GM12878 (cell line): ENCODE measurements around the gene UBASH3B. TPM values are rescaled to one million over a fixed set of nuclear protein-coding genes. Genes with fewer than 3 reads are reported as not detected.

Experiments used
- ATAC-seq: fragments of 200-7000 bp; cut with Tn5 transposase; 3 replicates; pipeline ENCODE4 v1.9.1; 2020; ENCODE audit warnings: mild to moderate bottlenecking, moderate library complexity
- BruUV-seq: library from RNA; stranded (reverse); fragments of 400-500 nt; replicated peaks from 2 replicates; lab custom pipeline; 2021; lab: Mats Ljungman, UMichigan
- CTCF ChIA-PET: fragments of 300-600 bp; sonication (Branson Sonifier 250); formaldehyde crosslinking; extraction: SDS; loops from one replicate; lab custom pipeline; 2021; ENCODE audit warnings: inconsistent platforms; lab: Yijun Ruan, JAX
- POLR2A ChIA-PET: fragments of 350-600 bp; formaldehyde crosslinking; extraction: SDS; loops from one replicate; lab custom pipeline; 2021; ENCODE audit warnings: inconsistent platforms; lab: Charles Lee
- RAD21 ChIA-PET: fragments of 300-600 bp; sonication (Branson Sonifier 250); formaldehyde crosslinking; loops from one replicate; lab custom pipeline; 2023; ENCODE audit warnings: antibody characterized with exemption; ENCODE audit not compliant: unreplicated experiment; lab: Charles Lee
- SMC1A ChIA-PET: fragments of 300-600 bp; sonication (Branson Sonifier 250); formaldehyde crosslinking; loops from one replicate; lab custom pipeline; 2023; ENCODE audit not compliant: unreplicated experiment, uncharacterized antibody; lab: Charles Lee
- DNase-seq: peaks from one replicate; pipeline ENCODE4 v3.0.0-alpha.2; 2011; ENCODE audit warnings: low read depth, low spot score
- FAIRE-seq: peaks from 3 replicates; lab custom pipeline; 2011; peaks lifted over from hg19 to GRCh38; lab: Jason Lieb, UNC
- H2AFZ ChIP-seq: 2 replicates; pipeline ENCODE4 v1.6.0; 2011; ENCODE audit warnings: low read depth, low read length, control low read depth; ENCODE audit not compliant: control insufficient read depth
- H3K27ac ChIP-seq: 2 replicates; pipeline ENCODE4 v1.5.1; 2011; ENCODE audit warnings: control low read depth; ENCODE audit not compliant: control insufficient read depth, insufficient read depth
- H3K27me3 ChIP-seq, 2 experiments: replicated peaks in 1 of 2; 2 replicates each; pipeline versions ENCODE4 v1.6.0 to v1.6.1; 2011; ENCODE audit warnings: low read length in 1 of 2; ENCODE audit not compliant: control insufficient read depth in 2 of 2, insufficient read depth in 2 of 2
- H3K36me3 ChIP-seq, 2 experiments: 2 replicates each; pipeline ENCODE4 v1.5.1; 2011; ENCODE audit warnings: low read length in 1 of 2; ENCODE audit not compliant: control insufficient read depth in 2 of 2, insufficient read depth in 2 of 2
- H3K4me1 ChIP-seq: 2 replicates; pipeline ENCODE4 v1.6.1; 2011; ENCODE audit warnings: mild to moderate bottlenecking, low read length, moderate library complexity, mixed read lengths; ENCODE audit not compliant: control insufficient read depth, insufficient read depth
- H3K4me2 ChIP-seq: 2 replicates; pipeline ENCODE4 v1.6.0; 2011; ENCODE audit warnings: control low read depth; ENCODE audit not compliant: control insufficient read depth, insufficient read depth
- H3K4me3 ChIP-seq: fragments of 200-600 bp; sonication (generic); 2 replicates; pipeline ENCODE4 v1.5.1; 2016
- H3K79me2 ChIP-seq: 2 replicates; pipeline ENCODE4 v1.6.0; 2011; ENCODE audit warnings: low read length; ENCODE audit not compliant: control insufficient read depth, insufficient read depth
- H3K9ac ChIP-seq: 2 replicates; pipeline ENCODE4 v1.8.0; 2011; ENCODE audit warnings: low read length, control low read depth, mixed read lengths; ENCODE audit not compliant: control insufficient read depth, insufficient read depth
- H3K9me3 ChIP-seq: replicated peaks from 3 replicates; pipeline ENCODE4 v1.5.1; 2011; ENCODE audit warnings: mild to moderate bottlenecking, low read length; ENCODE audit not compliant: control insufficient read depth, insufficient read depth
- H4K20me1 ChIP-seq: 2 replicates; pipeline ENCODE4 v1.6.0; 2011; ENCODE audit not compliant: control insufficient read depth, insufficient read depth
- FOS ChIP-seq: IDR thresholded peaks from 3 replicates; pipeline ENCODE4 v1.6.1; 2011; ENCODE audit warnings: borderline replicate concordance; ENCODE audit not compliant: insufficient read length; ENCODE audit errors: extremely low read depth
- MYC ChIP-seq: IDR thresholded peaks from 2 replicates; pipeline ENCODE4 v1.6.1; 2011; ENCODE audit warnings: mild to moderate bottlenecking, low read length, moderate library complexity, inconsistent platforms; ENCODE audit not compliant: insufficient read depth, insufficient replicate concordance, insufficient read length, severe bottlenecking
- NFYB ChIP-seq: IDR thresholded peaks from 2 replicates; pipeline ENCODE4 v1.6.1; 2011; ENCODE audit warnings: low read depth, mild to moderate bottlenecking, low read length, improper control_type of control experiment, moderate library complexity; ENCODE audit not compliant: insufficient read depth
- SP1 ChIP-seq: IDR thresholded peaks from one replicate; pipeline ENCODE4 v1.6.1; 2011; ENCODE audit warnings: low read depth, low read length
- WGBS: methylation state at CpG from one replicate; pipeline ENCODE4 v1.1.6; 2016; ENCODE audit warnings: low lambda C conversion rate; ENCODE audit not compliant: insufficient replicate concordance, insufficient coverage; ENCODE audit errors: missing lambda C conversion rate; 5-methylcytosine and 5-hydroxymethylcytosine counted together
- in situ Hi-C: fragments of 300-500 bp; cut with MboI; formaldehyde crosslinking; loops from 9 replicates; pipeline ENCODE4 v1.14.3; 2018; ENCODE audit warnings: mixed read lengths
- intact Hi-C: fragments of 100-400 bp; cut with micrococcal nuclease; formaldehyde crosslinking; loops from one replicate; pipeline ENCODE4 v1.14.2; 2022; ENCODE audit not compliant: unreplicated experiment
- polyA plus RNA-seq, 11 experiments: library from polyadenylated mRNA; depleted of rRNA in 4 of 11; unstranded in 6 of 11; stranded (reverse) in 5 of 11; fragments of >200 nt; fragmentation: Nextera tagmentation in 4 of 11; fragmentation: Illumina TruSeq in 1 of 11; extraction: Ambion mirVana in 4 of 11; extraction: Trizol in 1 of 11; gene quantifications; 1 replicate in 1 of 11; 2 replicates in 10 of 11; pipeline versions ENCODE4 v1.2.1 to v1.2.3, GENCODE V29; 2011 to 2016; ENCODE audit warnings: inconsistent platforms in 2 of 11, missing spikeins in 2 of 11, low read depth in 1 of 11
- total RNA-seq, 4 experiments: library from RNA; depleted of rRNA in 3 of 4; stranded (reverse); fragments of >200 nt in 3 of 4; fragmentation: Illumina TruSeq in 1 of 4; extraction: Trizol in 1 of 4; gene quantifications; 2 replicates each; pipeline versions ENCODE4 v1.2.1 to v1.2.3, GENCODE V29; 2013 to 2021
- TF ChIP-seq, protein P1 (sequence below): IDR thresholded peaks from 2 replicates; pipeline ENCODE4 v1.6.1; 2011; ENCODE audit warnings: low read depth, mild to moderate bottlenecking, low read length, moderate library complexity, borderline replicate concordance; ENCODE audit errors: extremely low read depth
- TF ChIP-seq, protein P2 (sequence below): IDR thresholded peaks from 2 replicates; pipeline ENCODE4 v1.6.1; 2011; ENCODE audit warnings: low read depth, low read length, improper control_type of control experiment, borderline replicate concordance
- TF ChIP-seq, protein P3 (sequence below): IDR thresholded peaks from 2 replicates; pipeline ENCODE4 v1.6.1; 2011; ENCODE audit warnings: borderline replicate concordance, low read depth, mild to moderate bottlenecking, moderate library complexity, mixed read lengths, low read length; ENCODE audit not compliant: insufficient read depth; ENCODE audit errors: extremely low read length
- TF ChIP-seq, protein P4 (sequence below): fragments of 450-650 bp; IDR thresholded peaks from 2 replicates; pipeline ENCODE4 v1.6.1; 2018; ENCODE audit warnings: borderline replicate concordance, mild to moderate bottlenecking; ENCODE audit not compliant: partially characterized antibody

Gene UBASH3B
- total and polyA plus RNA-seq, 10 of the 15 experiments (the other 5 are each of a cell fraction or from before 2014, with no cell fraction given), result 0.18 to 3.3 (median 0.57) TPM

DNA sequence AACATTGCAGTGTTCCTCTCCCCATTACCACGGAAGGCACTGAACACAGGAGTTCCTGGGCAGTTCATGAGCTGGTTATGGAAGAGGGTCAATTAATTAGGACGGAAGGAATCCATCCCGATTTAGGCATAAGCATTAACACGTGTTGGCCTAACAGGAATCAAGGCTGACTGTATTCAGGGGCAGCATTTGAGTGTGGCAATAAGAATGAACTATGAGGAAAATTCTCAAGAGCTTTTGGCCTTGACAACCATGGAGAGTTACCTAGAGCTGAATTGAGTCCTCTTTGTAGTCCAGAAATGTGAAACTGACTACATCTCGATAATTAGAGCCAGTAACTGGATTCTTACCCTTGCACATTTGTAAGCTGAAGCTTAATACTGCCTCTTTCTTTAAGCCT, 100.4 kb downstream of the UBASH3B start:
- ATAC-seq, result no peak
- no TSS peak for BruUV-seq
- no peak overlapping the region for H3K27ac ChIP-seq

More for the DNA sequence above, 100.4 kb downstream of the UBASH3B start:
- DNase-seq (no peak), FAIRE-seq (no peak)
- ChIA-PET RAD21 (interaction anchor here (0.8 to 2.2 kb wide), 11 partner anchors 9 to 176 kb away, joined by 3 to 12 read pairs (median 3); no protein-coding TSS in a partner anchor), SMC1A (interaction anchor here (0.6 to 3.4 kb wide), 22 partner anchors 8 to 491 kb away, joined by 3 to 18 read pairs (median 4); no protein-coding TSS in a partner anchor), CTCF (interaction anchor here (0.8 to 5.0 kb wide), 30 partner anchors 8 to 301 kb away, joined by 3 to 45 read pairs (median 4); no protein-coding TSS in a partner anchor), POLR2A (no interaction called here)
- in situ Hi-C loops, result no loop called here
- H3K36me3 ChIP-seq, result no peaks in the 10 kb centered on the region
- H3K4me2 ChIP-seq, result no peak overlapping the region
- H3K4me1 ChIP-seq, result 0 out of 2 replicates have a peak, but pooled peaks cover 3% of the 10 kb centered on the region
- H3K27me3 ChIP-seq, result no peaks in the 10 kb centered on the region; a peak in 2 of 4 replicates
- no peak overlapping the region for H3K4me3 ChIP-seq
- intact Hi-C loops, result loop anchor here (1.0 kb wide), 1 partner anchor 123 kb away; no protein-coding TSS in a partner anchor
- 77% methylated on average over 5 of the region's 5 CpGs for WGBS
- no peak overlapping the region for H2AFZ ChIP-seq
- TF ChIP-seq, protein P1, sequence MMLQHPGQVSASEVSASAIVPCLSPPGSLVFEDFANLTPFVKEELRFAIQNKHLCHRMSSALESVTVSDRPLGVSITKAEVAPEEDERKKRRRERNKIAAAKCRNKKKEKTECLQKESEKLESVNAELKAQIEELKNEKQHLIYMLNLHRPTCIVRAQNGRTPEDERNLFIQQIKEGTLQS, result no peak
- TF ChIP-seq NFYB, result no peak
- TF ChIP-seq, protein P2, sequence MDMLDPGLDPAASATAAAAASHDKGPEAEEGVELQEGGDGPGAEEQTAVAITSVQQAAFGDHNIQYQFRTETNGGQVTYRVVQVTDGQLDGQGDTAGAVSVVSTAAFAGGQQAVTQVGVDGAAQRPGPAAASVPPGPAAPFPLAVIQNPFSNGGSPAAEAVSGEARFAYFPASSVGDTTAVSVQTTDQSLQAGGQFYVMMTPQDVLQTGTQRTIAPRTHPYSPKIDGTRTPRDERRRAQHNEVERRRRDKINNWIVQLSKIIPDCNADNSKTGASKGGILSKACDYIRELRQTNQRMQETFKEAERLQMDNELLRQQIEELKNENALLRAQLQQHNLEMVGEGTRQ, result no peak
- TF ChIP-seq, protein P3, sequence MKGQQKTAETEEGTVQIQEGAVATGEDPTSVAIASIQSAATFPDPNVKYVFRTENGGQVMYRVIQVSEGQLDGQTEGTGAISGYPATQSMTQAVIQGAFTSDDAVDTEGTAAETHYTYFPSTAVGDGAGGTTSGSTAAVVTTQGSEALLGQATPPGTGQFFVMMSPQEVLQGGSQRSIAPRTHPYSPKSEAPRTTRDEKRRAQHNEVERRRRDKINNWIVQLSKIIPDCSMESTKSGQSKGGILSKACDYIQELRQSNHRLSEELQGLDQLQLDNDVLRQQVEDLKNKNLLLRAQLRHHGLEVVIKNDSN, result no peak
- TF ChIP-seq FOS, result no peak
- TF ChIP-seq, protein P4, sequence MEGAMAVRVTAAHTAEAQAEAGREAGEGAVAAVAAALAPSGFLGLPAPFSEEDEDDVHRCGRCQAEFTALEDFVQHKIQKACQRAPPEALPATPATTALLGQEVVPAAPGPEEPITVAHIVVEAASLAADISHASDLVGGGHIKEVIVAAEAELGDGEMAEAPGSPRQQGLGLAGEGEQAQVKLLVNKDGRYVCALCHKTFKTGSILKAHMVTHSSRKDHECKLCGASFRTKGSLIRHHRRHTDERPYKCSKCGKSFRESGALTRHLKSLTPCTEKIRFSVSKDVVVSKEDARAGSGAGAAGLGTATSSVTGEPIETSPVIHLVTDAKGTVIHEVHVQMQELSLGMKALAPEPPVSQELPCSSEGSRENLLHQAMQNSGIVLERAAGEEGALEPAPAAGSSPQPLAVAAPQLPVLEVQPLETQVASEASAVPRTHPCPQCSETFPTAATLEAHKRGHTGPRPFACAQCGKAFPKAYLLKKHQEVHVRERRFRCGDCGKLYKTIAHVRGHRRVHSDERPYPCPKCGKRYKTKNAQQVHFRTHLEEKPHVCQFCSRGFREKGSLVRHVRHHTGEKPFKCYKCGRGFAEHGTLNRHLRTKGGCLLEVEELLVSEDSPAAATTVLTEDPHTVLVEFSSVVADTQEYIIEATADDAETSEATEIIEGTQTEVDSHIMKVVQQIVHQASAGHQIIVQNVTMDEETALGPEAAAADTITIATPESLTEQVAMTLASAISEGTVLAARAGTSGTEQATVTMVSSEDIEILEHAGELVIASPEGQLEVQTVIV, result no peak
- TF ChIP-seq SP1, result no peak
- no peak for TF ChIP-seq MYC
- no peaks in the 10 kb centered on the region for H3K9me3 ChIP-seq
- no peaks in the 10 kb centered on the region for H3K79me2 ChIP-seq
- no peak overlapping the region for H3K9ac ChIP-seq
- no peaks in the 10 kb centered on the region for H4K20me1 ChIP-seq
